ENCODE measurements around the gene SPSB3.
A peak's percentile ranks its signal among the peaks of the same experiment; 100 is the strongest.

The SPSB3 gene

DNA sequence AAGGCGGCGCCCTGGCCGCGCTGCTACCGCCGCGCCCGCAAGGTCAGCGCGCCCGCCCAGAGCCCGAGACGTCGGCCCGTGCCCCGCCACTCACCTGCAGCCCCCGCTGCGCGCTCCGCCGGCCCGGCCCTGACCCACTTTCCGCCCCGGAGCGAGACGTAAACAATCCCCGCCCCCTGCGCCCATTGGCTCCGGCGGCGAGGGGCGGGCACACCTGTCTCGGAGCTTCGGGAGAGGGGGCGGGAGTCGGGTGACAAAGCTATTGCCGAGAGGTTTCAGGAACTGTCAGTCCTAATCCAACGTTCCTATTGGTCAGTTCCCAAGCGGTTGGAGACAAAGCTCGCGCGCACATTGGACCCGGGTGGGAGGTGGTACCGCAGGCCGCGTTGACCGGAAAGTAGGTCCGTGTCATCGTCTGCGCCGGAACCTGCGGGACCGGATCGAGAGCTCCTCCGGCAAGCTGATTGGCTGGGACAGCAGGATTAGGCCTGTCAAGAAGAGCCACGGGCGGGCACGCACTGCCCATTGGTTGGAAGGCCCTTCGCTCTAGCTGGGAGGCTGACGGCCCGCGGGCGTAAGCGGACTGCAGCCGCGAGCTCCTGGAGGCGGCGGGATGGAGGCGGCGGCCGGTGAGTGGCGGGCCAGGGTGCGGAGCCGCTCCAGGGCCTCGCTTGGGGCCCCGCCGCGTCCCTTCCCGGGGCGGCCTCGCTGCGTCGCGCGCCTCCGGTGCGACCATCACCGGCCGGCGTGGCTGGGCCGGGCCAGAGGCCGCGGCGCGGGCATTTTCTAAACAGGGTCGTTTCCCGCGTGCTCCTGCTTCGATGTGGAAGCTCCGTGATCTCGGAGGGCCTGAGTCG is at the start of gene SPSB3, which contains the start of gene NUBP2:
Gene SPSB3, minus strand, starts transcription at position 164 of the 857 bp plus-strand sequence. CDS start 1,088 bp downstream, outside the sequence.
Gene NUBP2, plus strand, starts transcription at position 553 of the 857 bp plus-strand sequence. Its CDS starts 61 bp downstream, at position 614.
- peak; percentile 99 for DNase-seq

DNA sequence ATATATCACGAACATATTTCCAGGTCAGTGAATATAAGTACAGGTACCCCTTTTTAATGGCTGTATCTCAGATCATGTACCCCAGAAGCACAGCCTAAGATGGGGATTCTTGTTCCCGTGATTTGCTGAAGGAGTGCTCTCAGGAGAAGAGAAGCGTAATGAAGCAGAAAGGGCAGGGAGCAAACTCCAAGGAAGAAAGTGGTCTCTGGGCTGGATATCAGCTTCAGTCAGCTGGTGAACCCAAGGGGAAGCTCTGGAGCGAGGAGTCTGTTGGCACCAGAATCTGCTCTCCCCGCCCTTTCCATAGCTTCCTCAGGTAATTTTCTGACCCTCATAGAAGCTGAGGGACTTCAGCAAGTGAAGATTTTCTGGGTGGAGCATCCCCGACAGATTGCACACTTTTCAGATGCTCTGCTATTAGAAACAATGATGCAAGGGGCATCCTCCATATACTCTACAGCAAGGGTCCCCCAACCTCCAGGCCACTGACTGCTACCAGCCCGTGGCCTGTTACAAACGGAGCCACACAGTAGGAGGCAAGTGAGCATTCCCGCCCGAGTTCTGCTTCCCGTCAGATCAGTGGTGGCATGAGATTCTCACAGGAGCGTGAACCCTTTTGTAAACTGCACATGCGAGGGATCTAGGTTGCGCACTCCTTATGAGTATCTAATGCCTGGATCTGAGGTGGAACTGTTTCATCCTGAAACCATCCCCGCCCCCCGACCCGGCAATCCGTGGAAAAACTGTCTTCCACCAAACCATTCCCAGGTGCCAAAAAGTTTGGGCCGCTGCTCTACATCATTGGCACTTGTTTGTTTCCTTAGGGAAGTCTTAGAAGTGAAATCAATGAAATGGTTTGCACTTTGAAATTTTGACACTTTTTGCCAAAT is 49.1 kb upstream of the SPSB3 start:
- DNase-seq, result no peak

DNA sequence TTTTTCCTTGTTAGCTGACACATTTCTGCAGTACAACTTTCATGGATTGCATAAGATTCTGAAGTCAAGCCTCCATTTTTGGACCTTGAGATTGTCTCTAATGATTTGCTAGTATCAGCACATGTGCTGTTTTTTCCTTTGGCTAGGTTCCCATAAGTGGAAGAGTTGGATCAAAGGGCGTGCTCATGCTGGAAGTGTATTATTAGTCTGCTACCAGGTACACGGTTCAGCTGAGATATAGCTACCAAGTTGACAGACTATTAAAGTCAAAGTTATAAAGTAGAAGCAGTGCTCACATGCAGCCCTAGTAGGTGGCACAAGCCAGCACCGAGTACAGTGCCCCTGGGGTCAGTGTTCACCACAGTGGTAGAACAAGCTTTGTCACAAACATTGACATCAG is 47.8 kb upstream of the SPSB3 start:
- DNase-seq, result no peak

DNA sequence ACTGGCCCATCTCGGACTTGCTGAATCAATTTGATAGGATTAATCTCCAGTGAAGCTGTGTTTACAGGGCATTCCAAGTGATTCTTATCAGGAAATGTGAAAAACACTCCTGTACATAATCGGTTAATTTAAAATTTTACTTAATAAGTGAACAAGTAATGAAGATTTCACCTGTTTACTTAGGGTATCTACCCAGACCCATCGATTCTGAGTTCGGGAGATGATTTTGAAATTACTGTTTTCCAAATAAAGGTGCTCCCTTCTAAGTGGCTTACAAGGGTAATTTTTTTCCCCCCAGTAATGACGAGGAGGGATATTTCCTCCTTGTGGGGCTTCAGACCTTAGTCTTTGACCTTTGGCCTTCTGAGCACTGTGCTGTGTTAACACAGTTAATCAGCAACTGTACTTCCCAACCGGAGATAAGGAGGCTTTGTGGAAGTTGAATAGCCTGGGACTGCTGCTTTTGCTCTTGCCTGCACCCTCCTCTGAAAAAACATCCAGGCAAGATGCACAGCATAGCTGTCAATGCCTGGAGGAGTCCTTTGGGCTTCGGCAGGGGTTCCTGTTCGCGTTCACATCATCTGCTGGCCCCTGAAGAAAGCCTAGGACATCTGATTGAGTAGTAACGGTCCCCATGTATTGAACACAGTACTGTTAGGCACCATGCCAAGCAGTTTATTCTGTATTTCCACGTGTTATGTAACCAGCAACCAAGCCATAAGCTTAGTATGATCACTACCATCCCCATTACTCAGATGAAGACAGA is 46.5 kb upstream of the SPSB3 start:
- no peak for DNase-seq

DNA sequence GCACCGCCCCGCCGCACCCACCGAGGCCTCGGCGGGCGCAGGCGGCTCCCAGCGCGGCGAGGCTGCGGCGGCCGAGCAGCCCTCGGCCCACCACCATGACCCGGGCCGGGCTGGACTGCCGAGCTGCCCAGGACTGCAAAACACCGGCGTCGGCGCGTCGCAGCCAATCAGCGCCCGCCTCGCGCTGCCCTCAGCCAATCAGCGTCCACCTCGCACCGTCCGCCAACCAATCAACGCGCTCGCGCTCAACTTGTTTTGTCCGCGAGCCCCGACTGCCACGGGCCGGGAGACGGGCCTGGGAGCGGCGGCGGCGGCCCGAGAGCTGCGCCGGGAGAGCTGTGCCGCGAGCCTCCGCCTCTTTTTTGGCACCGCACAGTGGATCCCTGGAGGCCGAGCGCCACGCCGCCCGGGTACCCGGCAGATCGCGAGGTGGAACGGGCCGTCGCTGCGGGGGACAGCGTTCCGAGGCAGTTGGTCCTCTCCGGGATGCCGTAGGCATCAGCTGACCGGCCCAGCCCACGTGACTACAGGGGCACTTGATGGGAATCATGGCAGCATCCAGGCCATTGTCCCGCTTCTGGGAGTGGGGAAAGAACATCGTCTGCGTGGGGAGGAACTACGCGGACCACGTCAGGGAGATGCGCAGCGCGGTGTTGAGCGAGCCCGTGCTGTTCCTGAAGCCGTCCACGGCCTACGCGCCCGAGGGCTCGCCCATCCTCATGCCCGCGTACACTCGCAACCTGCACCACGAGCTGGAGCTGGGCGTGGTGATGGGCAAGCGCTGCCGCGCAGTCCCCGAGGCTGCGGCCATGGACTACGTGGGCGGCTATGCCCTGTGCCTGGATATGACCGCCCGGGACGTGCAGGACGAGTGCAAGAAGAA is 44.6 kb upstream of the SPSB3 start, which contains the start of the genes FAHD1 and HAGH:
Gene FAHD1, plus strand, starts transcription at position 516 of the 883 bp plus-strand sequence. Its CDS starts 33 bp downstream, at position 549.
Gene HAGH, minus strand, starts transcription at position 135 of the 883 bp plus-strand sequence. Its CDS starts 38 bp downstream, at position 97.
- DNase-seq, result peak; percentile 94

DNA sequence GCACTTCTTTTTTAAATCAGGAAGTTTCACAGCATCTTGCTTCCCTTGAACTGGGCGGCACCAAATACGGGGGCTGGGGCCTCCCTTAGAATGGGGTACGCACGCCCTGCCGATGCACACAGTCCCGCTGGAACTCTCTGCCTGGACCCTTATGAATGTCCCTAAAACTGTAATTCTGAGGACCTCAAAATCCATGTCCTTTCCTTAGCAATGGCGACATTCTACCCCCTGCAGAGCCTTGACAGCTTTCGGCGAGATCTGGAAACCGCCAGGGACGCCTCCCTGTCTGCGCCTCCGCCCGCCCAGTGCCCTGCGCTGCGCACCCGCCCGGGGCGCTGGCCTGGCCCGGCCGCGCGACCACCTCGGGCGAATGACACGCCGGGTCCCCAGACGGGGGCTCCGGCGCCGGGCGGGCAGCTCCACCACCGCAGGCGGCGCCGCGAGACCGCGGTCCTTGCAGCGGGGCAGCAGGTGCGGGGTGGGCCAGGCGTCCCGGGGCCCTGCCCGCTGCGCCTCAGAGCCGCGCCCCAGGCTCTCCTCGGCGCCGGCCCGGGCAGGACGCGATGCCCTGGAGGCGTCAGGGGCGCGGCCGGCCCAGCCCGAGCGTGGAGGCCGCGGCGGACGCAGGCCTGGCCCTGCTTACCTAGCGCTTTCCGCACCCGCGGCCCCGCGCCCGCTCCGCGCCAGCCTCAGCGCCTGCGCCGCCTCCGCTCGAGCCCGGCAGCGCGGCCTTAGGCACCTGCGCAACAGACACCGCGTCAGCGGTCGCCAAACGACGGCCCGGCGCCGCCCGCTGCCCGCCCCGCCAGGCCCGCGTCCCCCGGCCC is 43.7 kb upstream of the SPSB3 start:
- peak; percentile 35 for DNase-seq

DNA sequence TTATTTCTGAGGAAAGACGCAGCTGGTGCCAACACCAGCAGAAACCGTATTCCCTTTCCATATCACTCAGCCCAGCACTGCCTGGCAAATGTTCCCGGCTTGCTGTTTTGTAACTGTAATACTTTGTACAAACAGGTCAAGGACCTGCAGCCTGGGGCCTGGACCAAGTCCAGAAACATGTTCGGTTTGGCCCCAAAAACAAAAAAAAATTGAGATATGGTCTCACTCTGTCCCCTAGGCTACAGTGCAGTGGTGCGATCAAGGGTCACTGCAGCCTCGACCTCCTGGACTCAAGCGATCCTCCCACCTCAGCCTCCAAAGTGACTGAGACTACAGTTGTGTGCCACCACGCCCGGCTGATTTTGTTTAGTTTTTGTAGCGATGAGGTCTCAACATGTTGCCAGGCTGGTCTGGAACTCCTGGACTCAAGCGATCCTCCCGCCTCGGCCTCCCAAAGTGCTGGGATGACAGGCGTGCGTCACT is 43.1 kb upstream of the SPSB3 start:
- no peak for DNase-seq

DNA sequence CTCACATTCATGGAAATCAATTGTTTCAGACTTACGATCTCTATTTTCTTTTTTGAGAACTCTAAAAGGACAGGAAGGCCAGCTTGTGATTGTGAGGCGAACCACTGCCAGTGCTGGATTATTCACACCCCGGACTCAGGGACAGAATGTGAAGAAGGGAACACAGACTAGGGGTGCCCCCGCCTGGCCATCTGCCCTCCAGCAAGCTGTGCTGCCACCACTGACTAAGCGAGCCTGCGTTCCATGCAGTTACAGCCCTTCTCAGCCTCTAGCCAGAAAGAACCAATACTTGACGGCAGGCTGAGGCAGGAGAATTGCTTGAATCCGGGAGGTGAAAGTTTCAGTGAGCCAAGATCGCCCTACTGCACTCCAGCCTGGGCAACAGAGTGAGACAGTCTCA is 41.5 kb upstream of the SPSB3 start:
- peak; percentile 2 for DNase-seq

DNA sequence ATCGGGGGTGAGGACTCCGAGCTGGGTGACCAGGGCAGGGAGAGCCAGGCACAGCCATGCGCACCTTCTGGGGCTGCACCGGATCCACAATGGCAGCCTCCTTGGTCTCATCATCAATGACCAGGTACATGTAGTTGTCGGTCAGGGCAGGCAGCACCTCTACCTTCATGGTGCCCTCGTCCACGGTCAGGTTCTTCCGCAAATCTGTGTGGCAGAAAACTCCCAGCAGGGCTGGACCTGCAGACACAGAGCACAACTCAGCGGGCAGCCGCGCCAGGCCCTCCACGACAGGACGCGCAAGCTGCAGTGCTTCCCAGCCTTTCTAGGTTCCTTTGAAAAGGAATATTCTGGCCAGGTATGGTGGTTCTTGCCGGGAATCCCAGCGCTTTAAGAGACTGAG is 40.4 kb upstream of the SPSB3 start:
- DNase-seq, result no peak

DNA sequence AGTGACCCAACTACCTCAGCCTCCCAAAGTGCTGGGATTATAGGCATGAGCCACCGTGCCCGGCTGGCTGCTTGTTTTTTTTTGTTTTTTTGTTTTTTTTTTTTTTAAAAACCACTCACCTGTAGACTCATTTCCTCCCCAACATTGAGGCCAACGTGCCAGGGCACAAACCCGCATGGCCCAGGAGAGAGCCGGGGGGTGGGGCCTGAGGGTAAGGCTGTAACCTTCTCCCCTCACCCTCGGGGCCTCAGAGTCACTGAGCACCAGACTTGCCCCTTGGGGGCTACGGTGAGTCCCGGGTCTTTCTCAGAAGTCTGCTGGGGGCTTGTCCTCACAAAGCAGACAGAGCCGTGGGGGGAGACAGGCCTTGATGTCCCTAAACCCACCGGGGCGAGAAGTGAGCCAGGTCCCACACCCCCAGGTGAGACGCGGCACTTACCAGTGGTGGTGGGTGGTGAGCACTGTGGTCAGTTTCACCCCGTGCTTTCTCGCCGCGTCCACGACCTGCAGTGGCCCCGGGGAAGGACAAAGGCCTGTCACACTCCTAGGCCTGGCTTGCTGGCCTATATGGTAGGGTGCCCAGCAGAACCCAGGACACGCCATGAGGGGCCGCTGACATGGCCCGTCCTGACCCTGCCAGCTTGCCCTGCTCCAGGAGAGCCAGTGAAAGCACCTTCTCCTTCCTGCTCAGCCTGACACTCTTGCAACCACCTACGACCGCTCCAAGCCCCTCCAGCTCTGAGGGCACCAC is 39.7 kb upstream of the SPSB3 start:
- no peak for DNase-seq

DNA sequence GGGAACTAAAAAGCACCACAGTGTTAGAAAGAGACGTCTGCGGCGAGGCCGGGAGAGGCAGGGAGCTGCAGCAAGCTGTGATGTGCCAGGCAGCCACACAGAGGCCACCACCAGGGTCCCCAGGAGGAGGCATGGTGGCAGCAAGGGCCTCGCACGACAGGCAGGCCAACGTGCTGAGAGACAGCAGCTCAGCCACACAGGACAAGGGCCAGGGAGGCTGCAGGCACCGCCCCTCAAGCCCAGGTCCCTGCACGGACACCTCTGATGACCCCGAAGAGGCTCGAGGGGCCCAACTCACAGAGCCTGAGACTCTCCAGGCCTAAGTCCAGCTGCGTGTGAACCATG is 38.5 kb upstream of the SPSB3 start:
- no peak for DNase-seq

DNA sequence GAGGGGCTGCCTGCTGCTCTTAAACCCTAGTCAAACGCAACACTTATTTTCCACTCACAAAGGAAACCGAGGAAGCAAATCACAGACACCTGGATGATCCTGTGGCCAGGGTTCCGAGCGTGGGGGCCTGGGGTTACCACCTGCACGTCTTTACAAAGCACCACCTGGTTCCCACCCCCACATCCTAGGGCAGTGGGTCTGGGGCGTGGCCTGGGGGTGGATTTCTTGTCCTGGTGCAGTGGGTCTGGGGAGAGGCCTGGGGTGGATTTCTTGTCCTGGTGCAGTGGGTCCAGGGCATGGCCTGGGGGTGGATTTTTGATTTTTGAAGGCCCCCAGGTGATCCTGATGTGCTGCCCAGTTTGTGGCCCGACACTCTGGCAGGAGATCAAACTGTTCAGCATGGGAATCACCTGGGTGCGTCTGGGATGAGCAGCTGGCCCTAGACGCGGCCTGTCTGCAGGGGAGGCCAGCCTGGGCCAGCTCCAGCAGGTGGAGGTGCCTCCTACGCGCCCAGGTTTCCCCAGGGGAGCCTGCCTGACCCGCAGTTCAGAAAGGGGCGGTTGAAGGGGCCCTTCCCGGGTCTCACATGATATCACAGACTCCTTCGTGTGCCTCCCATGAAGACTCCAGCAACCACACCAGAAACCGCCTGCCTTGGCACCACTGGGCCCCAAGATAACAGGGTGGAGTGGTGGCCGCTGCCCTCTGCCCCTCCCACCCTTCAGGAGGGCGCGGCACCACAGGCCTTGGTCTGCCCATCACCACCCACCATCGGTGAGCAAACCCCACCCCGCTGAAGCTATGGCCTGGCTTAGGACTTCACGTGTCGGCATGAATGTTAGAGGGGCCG is 38.0 kb upstream of the SPSB3 start:
- DNase-seq, result no peak

DNA sequence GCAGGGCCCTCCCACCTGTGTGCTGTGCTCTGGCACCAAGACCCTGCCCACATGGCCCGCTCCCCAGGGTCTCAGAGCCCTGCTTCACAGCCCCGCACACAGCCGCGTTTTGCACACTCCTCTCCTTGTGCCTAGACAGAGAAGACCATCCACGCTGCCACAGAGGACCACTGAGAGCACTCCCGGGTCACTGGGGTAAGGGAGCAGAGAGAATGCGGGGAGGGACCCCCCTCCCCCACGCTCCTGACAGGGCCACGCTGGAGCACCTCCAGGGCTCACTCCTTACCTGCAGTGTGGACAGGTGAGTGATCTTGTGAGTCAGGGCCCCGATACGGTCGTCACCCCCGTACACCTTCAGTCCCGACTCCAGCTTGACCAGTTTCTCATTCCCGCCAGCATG is 37.2 kb upstream of the SPSB3 start:
- DNase-seq, result no peak

DNA sequence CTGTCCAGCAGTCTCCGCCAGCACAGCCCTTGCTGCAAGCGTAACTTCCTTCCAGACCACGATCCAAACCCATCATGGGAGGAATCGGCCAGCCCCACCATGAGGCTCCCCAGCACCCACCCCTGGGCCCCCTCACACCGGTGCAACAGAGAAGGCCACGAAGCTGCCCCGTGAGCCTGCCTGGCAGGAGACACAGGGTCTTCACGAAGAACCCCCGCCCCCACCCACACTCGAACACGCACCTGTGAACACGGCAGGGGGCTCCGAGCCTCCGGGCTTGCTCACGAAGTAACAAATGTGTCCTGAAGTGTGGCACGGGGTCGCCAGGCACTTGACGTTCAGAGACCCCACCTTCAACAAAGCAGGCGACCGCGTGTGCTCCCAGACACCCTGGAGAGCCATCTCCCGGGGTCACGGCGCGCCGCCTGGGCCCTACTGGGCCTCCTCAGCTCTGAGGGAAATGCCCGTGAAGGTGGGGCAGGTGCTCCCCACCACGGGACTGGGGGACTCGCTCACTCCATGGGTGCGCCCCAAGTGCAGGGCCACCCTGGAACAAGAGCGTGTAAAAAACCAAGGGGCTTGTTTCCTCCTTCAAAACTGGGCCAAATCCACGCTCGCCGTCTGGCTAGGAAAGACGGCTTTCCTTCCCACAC is 36.6 kb upstream of the SPSB3 start:
- no peak for DNase-seq

DNA sequence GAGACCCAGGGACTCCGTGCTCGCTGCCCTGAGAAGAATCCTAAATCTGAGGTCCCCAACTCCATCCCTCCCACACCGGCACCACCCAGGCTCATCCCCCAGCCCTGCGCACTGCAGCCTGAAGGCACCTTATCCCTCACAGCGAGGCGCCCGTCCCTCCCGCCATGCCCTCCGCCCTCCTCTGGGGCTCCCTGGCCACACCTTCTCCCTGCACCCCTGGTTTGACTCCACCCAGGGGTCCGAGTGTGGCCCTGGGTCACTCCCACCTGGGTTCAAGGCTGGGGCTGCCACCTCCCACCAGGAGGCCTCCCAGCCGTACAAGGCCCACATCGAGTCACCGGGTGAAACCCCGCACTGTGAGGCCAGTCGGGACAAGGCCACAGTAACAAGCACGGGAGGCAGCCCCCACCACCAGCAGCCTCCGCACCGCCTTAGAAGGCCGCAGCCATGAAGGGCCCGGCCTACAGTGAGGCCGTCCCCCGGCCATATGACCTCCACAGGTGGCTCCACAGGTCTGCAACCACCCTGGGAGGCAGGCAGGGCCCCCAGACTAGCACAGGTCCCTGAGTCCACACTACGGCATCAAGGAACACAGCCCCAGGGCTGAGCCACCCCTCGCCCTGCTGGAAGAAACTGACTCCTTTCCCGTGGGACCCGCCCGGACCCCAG is 36.0 kb upstream of the SPSB3 start:
- no peak for DNase-seq

DNA sequence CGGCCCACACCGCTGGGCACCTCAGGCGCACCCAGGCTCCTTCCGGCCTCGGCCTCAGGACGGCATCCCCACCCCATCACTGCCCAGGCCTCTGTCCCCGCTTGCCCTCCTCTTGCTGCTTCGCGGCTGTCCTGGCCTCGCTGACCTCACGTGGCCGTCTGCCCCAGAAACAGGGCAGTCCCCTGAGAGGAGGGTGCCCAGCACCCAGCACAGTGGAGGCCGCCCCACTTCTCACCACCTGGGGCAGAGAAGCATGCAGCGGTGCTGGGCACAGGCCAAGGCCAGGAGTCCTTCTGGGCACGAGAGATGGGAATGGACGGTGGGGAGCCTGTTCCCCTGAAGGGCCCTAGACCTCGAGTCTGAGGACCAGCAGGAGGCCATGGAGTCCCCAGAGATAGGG is 35.3 kb upstream of the SPSB3 start:
- DNase-seq, result no peak

DNA sequence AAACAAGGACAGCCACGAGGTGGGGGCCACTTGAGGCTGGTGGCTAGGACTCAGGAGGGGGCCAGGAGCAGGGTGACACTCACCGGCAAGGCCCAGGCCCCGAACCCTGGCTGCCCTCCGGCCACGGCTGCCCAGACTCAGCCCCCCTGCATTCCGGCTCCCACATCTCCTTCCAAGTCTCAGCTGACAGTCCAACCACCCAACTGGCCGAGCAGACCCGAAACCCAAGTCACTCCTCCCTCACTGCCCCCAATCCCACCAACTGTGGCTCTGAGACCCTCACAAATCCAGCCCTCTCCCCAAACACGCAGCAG is 34.9 kb upstream of the SPSB3 start:
- DNase-seq, result no peak
